ENCODE results near the gene PPP1R9A.

PPP1R9A gene

DNA sequence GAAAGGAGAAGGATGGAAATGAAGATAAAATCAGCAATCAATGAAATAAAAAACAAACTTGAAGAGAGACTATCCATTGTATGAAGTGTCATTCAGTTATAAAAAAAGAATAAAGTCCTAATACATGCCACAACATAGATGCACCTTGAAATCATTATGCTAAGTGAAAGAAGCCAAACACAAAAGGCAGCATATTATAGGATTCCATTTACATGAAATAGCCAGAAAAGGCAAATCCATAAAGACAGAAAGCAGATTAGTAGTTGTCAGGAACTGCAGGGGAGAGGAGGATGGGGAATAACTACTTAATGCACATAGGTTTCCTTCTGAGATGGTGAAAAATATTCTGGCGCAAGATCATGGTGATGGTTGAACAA is 423.6 kb downstream of the PPP1R9A start:
- Histone ChIP-seq H3K9ac (ENCODE audit: low read depth, low read length) (no peak overlapping the region; the same call in 1 of the 2 replicates), H3K4me3 (ENCODE audit: low read depth, low read length) (no peak overlapping the region), H3K4me1 (ENCODE audit: control insufficient read depth, insufficient read depth, low read length) (peaks cover 10% of the 10 kb centered on the region; the same call in 1 of the 2 replicates)

DNA sequence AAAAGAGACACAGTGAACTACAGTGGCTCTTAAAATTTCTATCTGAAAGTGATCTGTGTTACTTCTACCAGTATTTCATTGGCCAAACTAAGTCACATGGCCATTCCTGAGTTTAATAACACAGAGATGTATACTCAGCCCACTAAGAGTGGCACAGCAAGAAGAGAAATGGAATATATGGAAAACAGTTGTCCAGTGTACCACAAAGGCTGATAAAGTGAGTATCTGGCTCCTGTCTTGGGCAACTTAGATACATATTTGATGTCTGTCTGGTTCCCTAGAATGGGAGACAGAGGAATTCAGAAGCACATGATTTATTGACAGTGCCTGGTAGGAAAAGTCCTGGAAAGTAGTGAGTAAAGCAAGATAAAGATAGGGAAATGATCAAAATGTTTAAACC is 427.1 kb downstream of the PPP1R9A start:
- no peak overlapping the region for H3K27ac ChIP-seq (ENCODE audit: low read depth, low read length)
- no peaks in the 10 kb centered on the region for H3K36me3 ChIP-seq (ENCODE audit: control insufficient read depth, insufficient read depth, low read length)
- H3K4me3 ChIP-seq (ENCODE audit: low read depth, low read length): no peak overlapping the region
- no peak overlapping the region for H3K9ac ChIP-seq (ENCODE audit: low read depth, low read length)
- H3K27me3 ChIP-seq (ENCODE audit: control insufficient read depth, insufficient read depth, low read length): no peaks in the 10 kb centered on the region
- no peaks in the 10 kb centered on the region for H3K9me3 ChIP-seq (ENCODE audit: control insufficient read depth, insufficient read depth, low read length)
- peaks cover 10% of the 10 kb centered on the region; the same call in 1 of the 2 replicates for H3K4me1 ChIP-seq (ENCODE audit: control insufficient read depth, insufficient read depth, low read length)

More for the DNA sequence above, 423.6 kb downstream of the PPP1R9A start:
- H3K27me3 ChIP-seq (ENCODE audit: control insufficient read depth, insufficient read depth, low read length): peaks cover 1% of the 10 kb centered on the region; the same call in 1 of the 2 replicates
- no peak overlapping the region for H3K27ac ChIP-seq (ENCODE audit: low read depth, low read length)
- H3K9me3 ChIP-seq (ENCODE audit: control insufficient read depth, insufficient read depth, low read length): no peaks in the 10 kb centered on the region
- H3K36me3 ChIP-seq (ENCODE audit: control insufficient read depth, insufficient read depth, low read length): no peaks in the 10 kb centered on the region

DNA sequence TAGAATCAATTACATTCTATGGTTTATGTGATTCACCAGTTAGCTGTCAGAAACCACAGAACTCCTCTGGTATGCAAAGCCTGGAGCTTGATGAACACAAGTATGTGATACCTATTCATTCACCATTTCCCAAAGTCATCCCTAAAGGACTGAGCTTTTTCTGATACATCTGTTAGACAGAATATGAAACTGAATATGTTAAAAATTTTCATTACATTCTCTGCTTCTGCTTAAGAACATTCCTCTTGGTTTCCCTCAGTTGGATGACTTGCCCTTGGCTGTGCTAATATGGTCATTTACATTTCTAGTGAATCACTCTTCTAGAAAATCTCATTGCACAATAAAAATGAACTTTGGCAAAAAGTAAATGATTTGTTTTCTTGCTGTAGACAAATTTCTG is 427.7 kb downstream of the PPP1R9A start:
- H3K4me1 ChIP-seq (ENCODE audit: control insufficient read depth, insufficient read depth, low read length): peaks cover 10% of the 10 kb centered on the region; the same call in 1 of the 2 replicates
- H3K27me3 ChIP-seq (ENCODE audit: control insufficient read depth, insufficient read depth, low read length): no peaks in the 10 kb centered on the region
- H3K36me3 ChIP-seq (ENCODE audit: control insufficient read depth, insufficient read depth, low read length): no peaks in the 10 kb centered on the region
- H3K9ac ChIP-seq (ENCODE audit: low read depth, low read length): no peak overlapping the region
- H3K4me3 ChIP-seq (ENCODE audit: low read depth, low read length): no peak overlapping the region
- no peaks in the 10 kb centered on the region for H3K9me3 ChIP-seq (ENCODE audit: control insufficient read depth, insufficient read depth, low read length)
- no peak overlapping the region for H3K27ac ChIP-seq (ENCODE audit: low read depth, low read length)

DNA sequence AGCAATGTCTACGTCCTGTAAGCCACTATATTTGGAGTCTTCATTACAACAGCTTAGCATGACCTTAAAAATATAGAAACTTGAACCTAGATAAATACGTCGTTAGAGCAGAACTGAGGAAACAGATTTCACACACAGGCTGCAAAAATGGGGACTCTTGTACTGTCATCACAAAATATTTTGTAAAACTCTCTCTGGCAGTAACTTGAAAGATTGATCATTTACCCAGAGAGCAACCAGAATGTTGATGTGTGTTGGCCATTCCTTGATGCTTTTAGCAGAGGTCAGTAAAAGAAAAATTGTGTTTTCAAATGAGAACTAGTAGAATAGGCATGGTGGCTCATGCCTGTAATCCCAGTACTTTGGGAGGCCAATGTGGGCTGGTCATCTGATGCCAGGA is 431.4 kb downstream of the PPP1R9A start:
- no peak overlapping the region for H3K27ac ChIP-seq (ENCODE audit: low read depth, low read length)
- H3K27me3 ChIP-seq (ENCODE audit: control insufficient read depth, insufficient read depth, low read length): no peaks in the 10 kb centered on the region
- no peaks in the 10 kb centered on the region for H3K36me3 ChIP-seq (ENCODE audit: control insufficient read depth, insufficient read depth, low read length)

DNA sequence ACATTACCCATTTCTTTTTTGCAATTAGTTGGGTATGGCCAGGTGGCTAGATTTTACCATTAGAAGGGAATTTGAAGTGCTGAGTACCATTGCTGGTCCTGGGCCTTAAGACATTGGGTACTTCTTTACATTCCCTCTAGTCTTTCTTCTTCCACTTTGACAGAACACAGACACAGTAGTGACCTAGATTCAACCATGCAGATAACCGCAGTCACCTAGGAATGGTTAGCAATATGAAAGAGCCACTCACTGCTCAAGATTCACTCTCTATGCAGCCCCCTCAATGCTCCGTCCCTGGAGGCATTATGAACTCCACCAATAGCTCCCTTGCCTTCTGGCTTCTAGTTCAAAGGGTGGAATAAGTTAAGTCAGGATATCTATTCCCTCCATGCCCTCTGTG is 433.1 kb downstream of the PPP1R9A start:
- no peaks in the 10 kb centered on the region for H3K27me3 ChIP-seq (ENCODE audit: control insufficient read depth, insufficient read depth, low read length)
- no peak overlapping the region for H3K9ac ChIP-seq (ENCODE audit: low read depth, low read length)
- H3K4me3 ChIP-seq (ENCODE audit: low read depth, low read length): no peak overlapping the region
- H3K9me3 ChIP-seq (ENCODE audit: control insufficient read depth, insufficient read depth, low read length): no peaks in the 10 kb centered on the region
- H3K4me1 ChIP-seq (ENCODE audit: control insufficient read depth, insufficient read depth, low read length): peaks cover 8% of the 10 kb centered on the region; the same call in 1 of the 2 replicates
- H3K36me3 ChIP-seq (ENCODE audit: control insufficient read depth, insufficient read depth, low read length): no peaks in the 10 kb centered on the region
- H3K27ac ChIP-seq (ENCODE audit: low read depth, low read length): no peak overlapping the region

More for the DNA sequence above, 431.4 kb downstream of the PPP1R9A start:
- no peak overlapping the region for H3K4me3 ChIP-seq (ENCODE audit: low read depth, low read length)
- peaks cover 8% of the 10 kb centered on the region; the same call in 1 of the 2 replicates for H3K4me1 ChIP-seq (ENCODE audit: control insufficient read depth, insufficient read depth, low read length)
- H3K9me3 ChIP-seq (ENCODE audit: control insufficient read depth, insufficient read depth, low read length): no peaks in the 10 kb centered on the region
- no peak overlapping the region for H3K9ac ChIP-seq (ENCODE audit: low read depth, low read length)

DNA sequence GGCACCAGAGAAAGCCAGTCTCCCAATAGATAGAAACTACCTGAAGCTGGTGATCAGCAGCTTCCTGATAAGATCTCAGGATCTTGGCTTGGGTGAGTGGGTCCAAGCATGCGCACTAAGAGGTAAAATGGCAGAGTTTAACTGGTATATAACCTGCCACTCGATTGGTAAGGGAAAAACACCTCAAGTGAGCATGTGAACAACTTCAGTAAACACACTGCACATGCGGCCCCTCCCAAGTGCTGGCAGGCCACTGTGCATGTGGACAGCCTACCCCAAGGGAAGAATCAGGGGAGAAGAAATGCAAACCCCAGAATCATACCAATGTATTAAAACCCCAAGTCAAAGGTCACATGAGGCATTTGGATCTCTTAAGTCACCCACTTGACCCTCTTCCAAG is 434.6 kb downstream of the PPP1R9A start:
- Histone ChIP-seq H3K4me1 (ENCODE audit: control insufficient read depth, insufficient read depth, low read length) (peaks cover 8% of the 10 kb centered on the region; the same call in 1 of the 2 replicates), H3K27ac (ENCODE audit: low read depth, low read length) (no peak overlapping the region), H3K9me3 (ENCODE audit: control insufficient read depth, insufficient read depth, low read length) (no peaks in the 10 kb centered on the region), H3K27me3 (ENCODE audit: control insufficient read depth, insufficient read depth, low read length) (no peaks in the 10 kb centered on the region), H3K4me3 (ENCODE audit: low read depth, low read length) (no peak overlapping the region), H3K36me3 (ENCODE audit: control insufficient read depth, insufficient read depth, low read length) (no peaks in the 10 kb centered on the region), H3K9ac (ENCODE audit: low read depth, low read length) (no peak overlapping the region)

DNA sequence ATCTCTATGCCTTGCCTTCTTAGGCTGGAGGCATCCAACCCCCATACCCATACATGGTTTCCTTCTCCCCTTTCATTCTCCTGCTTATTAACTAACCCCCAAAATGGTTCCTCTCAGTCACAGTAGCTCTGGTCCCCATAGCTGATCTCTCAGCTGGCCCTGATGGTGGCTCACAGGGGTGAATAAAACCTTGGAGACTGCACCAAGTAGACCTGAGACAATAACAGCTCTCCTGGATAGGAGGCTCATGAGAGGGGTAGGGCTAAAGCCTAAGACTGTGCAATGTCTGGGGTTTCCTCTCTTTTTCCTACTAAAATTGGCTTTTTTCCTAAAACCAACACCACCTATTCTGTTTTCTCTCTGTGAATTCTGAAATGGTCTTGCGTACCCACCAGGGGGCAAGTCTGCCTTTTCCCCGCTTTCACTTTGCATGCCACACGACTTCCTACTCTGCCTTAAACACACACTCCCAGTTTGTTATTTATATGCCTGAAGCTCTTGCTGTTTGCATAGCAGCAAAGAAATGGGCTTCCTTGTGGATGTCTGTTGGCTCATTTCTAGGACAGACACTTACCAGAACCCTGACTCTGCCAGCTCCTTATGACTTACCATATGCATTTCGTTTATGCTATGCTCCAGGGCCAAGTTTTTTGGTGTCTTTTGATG is 435.4 kb downstream of the PPP1R9A start:
- peaks cover 8% of the 10 kb centered on the region; the same call in 1 of the 2 replicates for H3K4me1 ChIP-seq (ENCODE audit: control insufficient read depth, insufficient read depth, low read length)
- no peaks in the 10 kb centered on the region for H3K36me3 ChIP-seq (ENCODE audit: control insufficient read depth, insufficient read depth, low read length)
- no peak overlapping the region for H3K9ac ChIP-seq (ENCODE audit: low read depth, low read length)
- H3K4me3 ChIP-seq (ENCODE audit: low read depth, low read length): no peak overlapping the region
- H3K9me3 ChIP-seq (ENCODE audit: control insufficient read depth, insufficient read depth, low read length): no peaks in the 10 kb centered on the region
- H3K27me3 ChIP-seq (ENCODE audit: control insufficient read depth, insufficient read depth, low read length): no peaks in the 10 kb centered on the region
- no peak overlapping the region for H3K27ac ChIP-seq (ENCODE audit: low read depth, low read length)

Data from HUES48 (cell line).